Right lobe of liver (tissue), 4 donors: ENCODE data around the gene SYNJ2.

ENCODE experiments used
- CTCF ChIP-seq, 4 donors: fragments of 200-600 bp in 3 of 4; fragments of 450-650 bp in 1 of 4; IDR thresholded peaks; one replicate each; pipeline versions ENCODE4 v1.5.1 to v1.8.0; 2016 to 2022; ENCODE audit warnings: antibody characterized with exemption in 4 of 4, mild to moderate bottlenecking in 2 of 4
- POLR2A ChIP-seq: fragments of 450-650 bp; IDR thresholded peaks from one replicate; pipeline ENCODE4 v1.6.1; 2017; ENCODE audit warnings: antibody characterized with exemption, mild to moderate bottlenecking
- donor health status: DM: no; HTN: no; CAD: no.
- donor health status: DM: no; HTN: no; CAD: no.
- donor health status: DM: no; HTN: yes; CAD: no.

- TF ChIP-seq CTCF (IDR thresholded peaks at IDR 0.05): no peak
- TF ChIP-seq POLR2A: no peak
These were observed 79.7 kb downstream of the SYNJ2 start for GRCh38 chr6:158061361-158061708.
